HEK293 (cell line): ENCODE results near the gene NCKAP5L.

Source experiments
- CTCF ChIA-PET: fragments of 350-600 bp; formaldehyde crosslinking; extraction: SDS; loops from one replicate; lab custom pipeline; 2021; ENCODE audit warnings: antibody characterized with exemption; lab: Yijun Ruan, JAX
- POLR2A ChIA-PET: fragments of 300-600 bp; formaldehyde crosslinking; extraction: SDS; loops from one replicate; lab custom pipeline; 2020; ENCODE audit warnings: antibody characterized with exemption, inconsistent platforms; lab: Yijun Ruan, JAX
- H3K27ac ChIP-seq: fragments of 200-500 bp; sonication (Bioruptor generic); 2 replicates; pipeline ENCODE4 v1.5.1; 2014; ENCODE audit warnings: low read depth, low read length, control low read depth, inconsistent platforms; ENCODE audit errors: extremely low read depth
- H3K36me3 ChIP-seq, 2 experiments: fragments of 200-500 bp in 1 of 2; sonication (Bioruptor generic) in 1 of 2; 1 replicate in 1 of 2; 2 replicates in 1 of 2; pipeline ENCODE4 v1.5.1; 2014 to 2017; ENCODE audit warnings: inconsistent platforms in 2 of 2, low read length in 2 of 2; ENCODE audit not compliant: control insufficient read depth in 2 of 2, insufficient read depth in 1 of 2
- H3K4me1 ChIP-seq: fragments of 200-500 bp; sonication (Bioruptor generic); 2 replicates; pipeline ENCODE4 v1.5.1; 2014; ENCODE audit warnings: mild to moderate bottlenecking, low read length, inconsistent platforms; ENCODE audit not compliant: control insufficient read depth, insufficient read depth
- H3K4me3 ChIP-seq: 2 replicates; pipeline ENCODE4 v1.5.1; 2011; ENCODE audit warnings: low read depth, mild to moderate bottlenecking, control low read depth, low read length, moderate library complexity
- H3K9me3 ChIP-seq: fragments of 200-500 bp; sonication (Bioruptor generic); 2 replicates; pipeline ENCODE4 v1.5.1; 2014; ENCODE audit warnings: low read depth, low read length, inconsistent platforms; ENCODE audit not compliant: control insufficient read depth, insufficient read depth
- CTCF ChIP-seq: fragments of 450-650 bp; formaldehyde crosslinking; IDR thresholded peaks from 2 replicates; pipeline ENCODE4 v1.5.1; 2016; ENCODE audit warnings: missing biosample characterization, missing genetic modification characterization
- GFI1B ChIP-seq: fragments of 450-650 bp; formaldehyde crosslinking; IDR thresholded peaks from 2 replicates; pipeline ENCODE4 v1.5.1; 2016; ENCODE audit warnings: missing biosample characterization, missing genetic modification characterization
- GLI4 ChIP-seq: fragments of 450-650 bp; formaldehyde crosslinking; IDR thresholded peaks from 2 replicates; pipeline ENCODE4 v1.5.1; 2016; ENCODE audit warnings: missing biosample characterization, missing genetic modification characterization
- KLF9 ChIP-seq: fragments of 450-650 bp; formaldehyde crosslinking; IDR thresholded peaks from 2 replicates; pipeline ENCODE4 v1.5.1; 2016; ENCODE audit warnings: missing biosample characterization, missing genetic modification characterization, low read depth
- PRDM1 ChIP-seq: fragments of 450-650 bp; formaldehyde crosslinking; IDR thresholded peaks from 2 replicates; pipeline ENCODE4; 2016; ENCODE audit warnings: missing biosample characterization, missing genetic modification characterization
- PRDM10 ChIP-seq: fragments of 450-650 bp; formaldehyde crosslinking; IDR thresholded peaks from 2 replicates; pipeline ENCODE4 v1.5.1; 2016; ENCODE audit warnings: missing biosample characterization, missing genetic modification characterization
- SP7 ChIP-seq: fragments of 450-650 bp; formaldehyde crosslinking; IDR thresholded peaks from 2 replicates; pipeline ENCODE4 v1.5.1; 2016; ENCODE audit warnings: missing biosample characterization, missing genetic modification characterization
- ZBTB17 ChIP-seq: fragments of 450-650 bp; formaldehyde crosslinking; IDR thresholded peaks from 2 replicates; pipeline ENCODE4 v1.5.1; 2016; ENCODE audit warnings: missing biosample characterization, missing genetic modification characterization
- ZBTB8A ChIP-seq: fragments of 450-650 bp; formaldehyde crosslinking; IDR thresholded peaks from 2 replicates; pipeline ENCODE4 v1.5.1; 2016; ENCODE audit warnings: missing biosample characterization, missing genetic modification characterization
- ZNF10 ChIP-seq: fragments of 450-650 bp; formaldehyde crosslinking; IDR thresholded peaks from 2 replicates; pipeline ENCODE4 v1.5.1; 2017; ENCODE audit warnings: missing biosample characterization, missing genetic modification characterization
- ZNF133 ChIP-seq: fragments of 450-650 bp; formaldehyde crosslinking; IDR thresholded peaks from 2 replicates; pipeline ENCODE4 v1.5.1; 2016; ENCODE audit warnings: missing biosample characterization, missing genetic modification characterization
- ZNF157 ChIP-seq: fragments of 450-650 bp; formaldehyde crosslinking; IDR thresholded peaks from 2 replicates; pipeline ENCODE4 v1.5.1; 2016; ENCODE audit warnings: missing biosample characterization, missing genetic modification characterization
- ZNF19 ChIP-seq: fragments of 450-650 bp; formaldehyde crosslinking; IDR thresholded peaks from 2 replicates; pipeline ENCODE4; 2016; ENCODE audit warnings: missing biosample characterization, missing genetic modification characterization, low read depth
- ZNF239 ChIP-seq: fragments of 450-650 bp; formaldehyde crosslinking; IDR thresholded peaks from 2 replicates; pipeline ENCODE4 v1.5.1; 2016; ENCODE audit warnings: missing biosample characterization, missing genetic modification characterization
- ZNF280D ChIP-seq: fragments of 450-650 bp; formaldehyde crosslinking; IDR thresholded peaks from 2 replicates; pipeline ENCODE4 v1.5.1; 2016; ENCODE audit warnings: missing biosample characterization, missing genetic modification characterization
- ZNF292 ChIP-seq: fragments of 450-650 bp; formaldehyde crosslinking; IDR thresholded peaks from 2 replicates; pipeline ENCODE4 v1.5.1; 2016; ENCODE audit warnings: low read depth, missing biosample characterization, missing genetic modification characterization, borderline replicate concordance
- ZNF426 ChIP-seq: fragments of 450-650 bp; formaldehyde crosslinking; IDR thresholded peaks from 2 replicates; pipeline ENCODE4 v1.5.1; 2017; ENCODE audit warnings: missing biosample characterization, missing genetic modification characterization, mild to moderate bottlenecking, inconsistent platforms, moderate library complexity
- ZNF48 ChIP-seq: fragments of 450-650 bp; formaldehyde crosslinking; IDR thresholded peaks from 2 replicates; pipeline ENCODE4 v1.5.1; 2016; ENCODE audit warnings: missing biosample characterization, missing genetic modification characterization
- ZNF654 ChIP-seq: fragments of 450-650 bp; formaldehyde crosslinking; IDR thresholded peaks from 2 replicates; pipeline ENCODE4 v1.5.1; 2016; ENCODE audit warnings: low read depth, missing biosample characterization, missing genetic modification characterization
- ZNF660 ChIP-seq: fragments of 450-650 bp; IDR thresholded peaks from 2 replicates; pipeline ENCODE4 v1.5.1; 2018; ENCODE audit warnings: missing biosample characterization, mild to moderate bottlenecking, missing genetic modification characterization
- ZNF776 ChIP-seq: fragments of 450-650 bp; formaldehyde crosslinking; IDR thresholded peaks from 2 replicates; pipeline ENCODE4 v1.5.0; 2017; ENCODE audit warnings: missing biosample characterization, missing genetic modification characterization, borderline replicate concordance
- ZNF843 ChIP-seq: fragments of 450-650 bp; formaldehyde crosslinking; IDR thresholded peaks from 2 replicates; pipeline ENCODE4 v1.5.1; 2016; ENCODE audit warnings: missing biosample characterization, missing genetic modification characterization
- ZSCAN16 ChIP-seq: fragments of 450-650 bp; formaldehyde crosslinking; IDR thresholded peaks from 2 replicates; pipeline ENCODE4 v1.5.1; 2016; ENCODE audit warnings: missing biosample characterization, missing genetic modification characterization
- ZSCAN4 ChIP-seq: fragments of 450-650 bp; formaldehyde crosslinking; IDR thresholded peaks from 2 replicates; pipeline ENCODE4 v1.5.1; 2017; ENCODE audit warnings: missing biosample characterization, missing genetic modification characterization

Gene NCKAP5L

GRCh38 chr12:49838973-49839633 lies 10.9 kb upstream of the NCKAP5L start:
- ChIA-PET POLR2A (interaction anchor here (1.0 to 2.5 kb wide), 4 partner anchors 10 to 77 kb away, joined by 3 to 15 read pairs (median 4); partner anchors contain the start of gene NCKAP5L), CTCF (interaction anchor here (0.6 to 6.7 kb wide), 36 partner anchors 9 to 324 kb away, joined by 3 to 96 read pairs (median 4); partner anchors contain the start of genes NCKAP5L and SMARCD1)
- no peaks in the 10 kb centered on the region for H3K9me3 ChIP-seq
- peaks cover 6% of the 10 kb centered on the region; the same call in 1 of the 2 replicates for H3K4me1 ChIP-seq
- peak; percentile 72 for TF ChIP-seq ZNF660 (tag by site-specific recombination)
- TF ChIP-seq ZNF776 (tag by site-specific recombination) = no peak
- peak; percentile 22; the same call in 1 of the 2 replicates for TF ChIP-seq ZNF10 (tag by site-specific recombination)
- TF ChIP-seq ZNF426 (tag by site-specific recombination) = no peak
- TF ChIP-seq CTCF (tag by site-specific recombination) = peak; percentile 62; the same call in 1 of the 2 replicates
- 0 out of 2 replicates have a peak, but pooled peaks have one; percentile 15 for TF ChIP-seq SP7 (tag by site-specific recombination)
- TF ChIP-seq GLI4 = no peak
- TF ChIP-seq PRDM10 (tag by site-specific recombination) = peak; percentile 50; the same call in 1 of the 2 replicates
- TF ChIP-seq PRDM1 (tag by site-specific recombination) = peak; percentile 66
- peak; percentile 76 for TF ChIP-seq ZNF654 (tag by site-specific recombination)
- TF ChIP-seq ZBTB17 (tag by site-specific recombination) = 0 out of 2 replicates have a peak, but pooled peaks have one; percentile 13
- no peak for TF ChIP-seq ZNF48
- no peak for TF ChIP-seq ZBTB8A (tag by site-specific recombination)
- H3K4me3 ChIP-seq = no peak overlapping the region
- peaks cover 0 to 5% of the 10 kb centered on the region in 2 experiments; a peak in 1 of 3 replicates for H3K36me3 ChIP-seq
- H3K27ac ChIP-seq = no peak overlapping the region

GRCh38 chr12:49832836-49833421 lies 4.7 kb upstream of the NCKAP5L start:
- POLR2A ChIA-PET = no interaction called here
- CTCF ChIA-PET = interaction anchor here (0.6 to 0.7 kb wide), 3 partner anchors 55 to 236 kb away, joined by 3 read pairs; no protein-coding TSS in a partner anchor
- no peaks in the 10 kb centered on the region for H3K9me3 ChIP-seq
- H3K4me3 ChIP-seq = no peak overlapping the region
- H3K36me3 ChIP-seq = no peaks in the 10 kb centered on the region
- no peak overlapping the region; the same call in 1 of the 2 replicates for H3K27ac ChIP-seq
- peaks cover 10% of the 10 kb centered on the region for H3K4me1 ChIP-seq
- no peak for TF ChIP-seq ZNF280D (tag by site-specific recombination)
- TF ChIP-seq ZNF133 (tag by site-specific recombination) = no peak
- TF ChIP-seq ZNF239 (tag by site-specific recombination) = no peak
- no peak for TF ChIP-seq ZNF292 (tag by site-specific recombination)
- no peak for TF ChIP-seq GFI1B (tag by site-specific recombination)
- peak; percentile 24; the same call in 1 of the 2 replicates for TF ChIP-seq ZSCAN4 (tag by site-specific recombination)
- TF ChIP-seq ZNF157 = no peak
- no peak for TF ChIP-seq ZNF843
- TF ChIP-seq ZNF19 = no peak
- TF ChIP-seq ZSCAN16 (tag by site-specific recombination) = no peak
- no peak for TF ChIP-seq KLF9
